Psoas muscle (tissue), 8 donors: ENCODE data around the gene LINC00237. TPM values are rescaled to one million over a fixed set of nuclear protein-coding genes. Genes with fewer than 3 reads are reported as not detected.
A peak's percentile ranks its signal among the peaks of the same experiment; 100 is the strongest.

Source experiments
- ATAC-seq, 4 donors: fragments of 200-7000 bp; cut with Tn5 transposase; one replicate each; pipeline ENCODE4 v1.9.1; 2020; ENCODE audit warnings: moderate library complexity in 3 of 4, mild to moderate bottlenecking in 2 of 4
- DNase-seq, 2 donors: peaks; one replicate each; pipeline ENCODE4 v3.0.0-alpha.2; 2020
- H3K27ac ChIP-seq: fragments of 200-600 bp; one replicate; pipeline ENCODE4 v1.8.0; 2022
- H3K27me3 ChIP-seq, 3 donors: fragments of 200-600 bp in 1 of 3; one replicate each; pipeline versions ENCODE4 v1.6.1 to v1.8.0; 2013 to 2022; ENCODE audit warnings: low read length in 2 of 3, mild to moderate bottlenecking in 2 of 3, moderate library complexity in 1 of 3; ENCODE audit not compliant: insufficient read depth in 3 of 3
- H3K36me3 ChIP-seq, 2 donors: fragments of 200-600 bp in 1 of 2; one replicate each; pipeline versions ENCODE4 v1.6.1 to v1.8.0; 2013 to 2022; ENCODE audit warnings: low read depth in 1 of 2, mild to moderate bottlenecking in 1 of 2, moderate library complexity in 1 of 2; ENCODE audit not compliant: insufficient read depth in 1 of 2
- H3K4me1 ChIP-seq: fragments of 200-600 bp; one replicate; pipeline ENCODE4 v1.8.0; 2022
- H3K4me3 ChIP-seq: fragments of 200-600 bp; one replicate; pipeline ENCODE4 v1.8.0; 2022; ENCODE audit warnings: mild to moderate bottlenecking
- H3K9me3 ChIP-seq: fragments of 200-600 bp; one replicate; pipeline ENCODE4 v1.8.0; 2022
- WGBS, 3 donors: extraction: QIAGEN DNeasy Blood & Tissue Kit; methylation state at CpG; one replicate each; pipeline versions ENCODE4 v1.1.6 to v1.1.7; 2013; 5-methylcytosine and 5-hydroxymethylcytosine counted together
- intact Hi-C, 2 donors: fragments of 100-400 bp; cut with DNase I; formaldehyde crosslinking; loops; one replicate each; pipeline versions ENCODE4 v1.11.0 to v1.14.2; 2022
- polyA plus RNA-seq, 3 donors: library from polyadenylated mRNA; stranded (reverse); fragments of 200-250 nt; gene quantifications; one replicate each; pipeline ENCODE4 v1.2.3, GENCODE V29; 2013
- total RNA-seq, 4 donors: library from RNA; stranded (reverse); fragmentation: NEBNext Ultra II Directional in 2 of 4; extraction: Animal tissue kit (Norgen Biotek cat#: 25700) in 2 of 4; gene quantifications; one replicate each; pipeline versions ENCODE4 v1.2.1 to v1.2.4, GENCODE V29; 2021 to 2023
- TF ChIP-seq, protein P1 (sequence below): fragments of 200-600 bp; IDR thresholded peaks from one replicate; pipeline ENCODE4 v1.8.0; 2022; ENCODE audit warnings: antibody characterized with exemption
- donor health status: healthy with polysubstance abuse.
- donor health status: DM: no; HTN: no; CAD: no; lungs with moderate emphysema.
- donor health status: Bipolar disorder and iron deficiency.
- donor health status: healthy.
- donor health status: DM: yes; HTN: yes; CAD: no.
- donor health status: DM: no; HTN: no; CAD: no.
- donor health status: DM: no; HTN: no; CAD: no.
- donor health status: DM: yes; HTN: yes; CAD: no.

LINC00237 gene
- total and polyA plus RNA-seq, 7 donors = not detected

DNA sequence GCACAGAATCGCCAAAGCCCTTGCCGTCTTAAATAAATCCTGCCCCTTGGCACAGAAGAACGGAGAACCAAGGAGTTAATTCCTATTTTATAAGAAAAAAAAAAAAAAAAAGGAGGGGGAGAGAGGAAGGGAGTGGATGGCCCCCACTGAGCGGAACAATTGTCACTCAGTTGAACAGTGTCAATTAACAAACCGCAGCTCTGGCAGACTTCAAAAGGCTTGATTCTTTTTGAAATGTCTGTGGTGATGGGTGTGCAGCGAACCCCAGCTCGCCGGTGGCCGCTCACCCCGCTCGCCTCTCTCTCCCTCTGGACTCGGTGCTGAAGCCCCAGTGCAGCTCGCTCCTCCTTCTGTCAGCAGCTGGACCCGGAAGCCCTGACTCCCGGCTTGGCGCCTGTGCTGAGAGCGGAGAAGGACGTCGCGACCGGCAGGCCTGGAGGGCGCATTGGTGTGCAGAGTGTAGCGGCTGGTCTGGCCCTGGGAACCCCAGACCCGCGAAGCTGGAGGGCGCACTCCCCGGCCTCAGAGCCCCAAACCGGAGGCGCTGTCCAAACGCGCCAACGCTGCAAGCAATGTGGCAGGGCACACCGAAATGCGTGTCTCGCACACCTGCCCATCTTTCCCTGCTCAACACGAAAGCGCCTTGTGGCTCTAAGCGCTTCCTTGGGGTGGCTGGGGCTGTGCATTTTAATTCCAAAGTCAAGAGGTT is 3.4 kb downstream of the LINC00237 start:
- peak overlapping the region; percentile 66 for H3K4me3 ChIP-seq
- TF ChIP-seq, protein P1, sequence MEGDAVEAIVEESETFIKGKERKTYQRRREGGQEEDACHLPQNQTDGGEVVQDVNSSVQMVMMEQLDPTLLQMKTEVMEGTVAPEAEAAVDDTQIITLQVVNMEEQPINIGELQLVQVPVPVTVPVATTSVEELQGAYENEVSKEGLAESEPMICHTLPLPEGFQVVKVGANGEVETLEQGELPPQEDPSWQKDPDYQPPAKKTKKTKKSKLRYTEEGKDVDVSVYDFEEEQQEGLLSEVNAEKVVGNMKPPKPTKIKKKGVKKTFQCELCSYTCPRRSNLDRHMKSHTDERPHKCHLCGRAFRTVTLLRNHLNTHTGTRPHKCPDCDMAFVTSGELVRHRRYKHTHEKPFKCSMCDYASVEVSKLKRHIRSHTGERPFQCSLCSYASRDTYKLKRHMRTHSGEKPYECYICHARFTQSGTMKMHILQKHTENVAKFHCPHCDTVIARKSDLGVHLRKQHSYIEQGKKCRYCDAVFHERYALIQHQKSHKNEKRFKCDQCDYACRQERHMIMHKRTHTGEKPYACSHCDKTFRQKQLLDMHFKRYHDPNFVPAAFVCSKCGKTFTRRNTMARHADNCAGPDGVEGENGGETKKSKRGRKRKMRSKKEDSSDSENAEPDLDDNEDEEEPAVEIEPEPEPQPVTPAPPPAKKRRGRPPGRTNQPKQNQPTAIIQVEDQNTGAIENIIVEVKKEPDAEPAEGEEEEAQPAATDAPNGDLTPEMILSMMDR = no peak
- WGBS, 3 donors = 1 to 3% (median 1%) methylated on average over 38 of the region's 38 CpGs
- no peaks in the 10 kb centered on the region for H3K9me3 ChIP-seq
- H3K4me1 ChIP-seq = peaks cover 39% of the 10 kb centered on the region
- peaks cover 2 to 98% (median 47%) of the 10 kb centered on the region in 3 donors for H3K27me3 ChIP-seq
- H3K36me3 ChIP-seq = no peaks in the 10 kb centered on the region
- no peak overlapping the region for H3K27ac ChIP-seq
- ATAC-seq = peak; percentile 26 to 60 (median 50)
- intact Hi-C loops = no loop called here
- peak; percentile 33 to 65 for DNase-seq

DNA sequence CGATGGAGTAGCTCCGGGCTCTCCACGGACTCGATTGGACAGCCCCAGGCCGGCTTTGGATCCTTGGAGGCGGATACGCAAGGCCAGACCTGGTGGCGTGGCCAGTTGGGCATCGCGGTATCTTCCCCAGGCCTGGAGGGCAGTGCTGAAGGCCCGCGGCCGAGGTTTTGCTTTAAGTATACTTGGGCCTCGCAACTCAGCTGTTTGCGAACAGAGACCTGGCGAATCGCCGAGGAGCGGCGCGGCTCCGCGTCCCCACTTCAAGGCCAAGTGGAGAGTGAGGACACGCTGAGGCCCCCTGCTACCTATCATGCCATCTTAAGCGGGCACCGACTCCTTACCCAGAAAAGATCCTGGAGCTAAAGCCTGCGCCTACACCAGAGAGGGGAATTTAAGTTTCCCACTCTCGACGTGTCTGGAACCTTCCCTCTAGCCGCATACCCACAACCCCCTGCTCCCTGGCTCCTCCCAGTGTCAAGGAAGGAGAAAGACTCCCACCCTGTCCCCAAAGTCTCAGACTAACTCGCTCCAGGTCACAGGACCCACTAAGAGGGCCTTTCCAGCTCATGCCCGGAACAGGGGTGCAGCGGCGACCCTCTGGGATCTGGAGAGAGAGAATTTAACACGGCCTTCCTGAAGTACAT is 4.1 kb downstream of the LINC00237 start:
- intact Hi-C loops = no loop called here
- Histone ChIP-seq H3K4me3 (peak overlapping the region; percentile 66), H3K27me3 (peaks cover under 1 to 97% (median 47%) of the 10 kb centered on the region in 3 donors), H3K4me1 (peaks cover 39% of the 10 kb centered on the region), H3K27ac (no peak overlapping the region), H3K9me3 (no peaks in the 10 kb centered on the region), H3K36me3 (no peaks in the 10 kb centered on the region)
- ATAC-seq (peak; percentile 22 to 51 (median 38)), DNase-seq (peak in 1 of 2 donors; percentile 52)
- TF ChIP-seq, protein P1 = no peak
- WGBS, 3 donors = 1 to 4% (median 4%) methylated on average over 33 to 35 of the region's 35 CpGs

DNA sequence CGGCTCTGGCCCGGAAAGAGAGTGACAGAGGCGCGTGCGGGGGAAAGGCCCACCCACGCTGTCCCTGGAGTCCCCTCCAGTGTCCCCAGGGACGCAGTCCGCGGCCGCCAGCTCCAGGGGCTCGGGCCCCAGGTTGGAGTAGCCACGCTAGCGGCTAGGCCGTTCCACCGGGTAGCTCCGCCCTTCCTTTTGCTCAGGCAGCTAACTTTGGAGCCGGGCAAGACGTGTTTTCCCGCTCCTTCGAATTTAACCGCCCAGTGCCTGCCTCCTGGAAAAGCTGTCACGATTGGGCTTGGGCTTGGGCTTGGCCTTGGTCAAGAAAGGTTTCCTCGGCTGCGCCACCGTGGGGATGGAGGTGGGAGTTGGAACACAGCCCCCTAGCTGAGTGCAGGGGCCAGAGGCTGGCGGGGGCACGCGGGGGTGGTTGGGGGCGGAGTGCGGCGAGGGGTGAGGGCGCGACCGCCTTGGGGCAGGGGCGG is 4.7 kb downstream of the LINC00237 start:
- Histone ChIP-seq H3K9me3 (no peaks in the 10 kb centered on the region), H3K36me3 (no peaks in the 10 kb centered on the region), H3K27me3 (peaks cover 0 to 97% (median 47%) of the 10 kb centered on the region in 3 donors), H3K4me1 (peaks cover 39% of the 10 kb centered on the region), H3K27ac (no peak overlapping the region), H3K4me3 (peak overlapping the region; percentile 66)
- peak in 1 of 2 donors; percentile 53 for DNase-seq
- WGBS, 3 donors = 2 to 5% (median 3%) methylated on average over 20 to 35 of the region's 35 CpGs
- peak; percentile 10 to 27 (median 20) for ATAC-seq
- intact Hi-C loops = no loop called here
- TF ChIP-seq, protein P1 = no peak

DNA sequence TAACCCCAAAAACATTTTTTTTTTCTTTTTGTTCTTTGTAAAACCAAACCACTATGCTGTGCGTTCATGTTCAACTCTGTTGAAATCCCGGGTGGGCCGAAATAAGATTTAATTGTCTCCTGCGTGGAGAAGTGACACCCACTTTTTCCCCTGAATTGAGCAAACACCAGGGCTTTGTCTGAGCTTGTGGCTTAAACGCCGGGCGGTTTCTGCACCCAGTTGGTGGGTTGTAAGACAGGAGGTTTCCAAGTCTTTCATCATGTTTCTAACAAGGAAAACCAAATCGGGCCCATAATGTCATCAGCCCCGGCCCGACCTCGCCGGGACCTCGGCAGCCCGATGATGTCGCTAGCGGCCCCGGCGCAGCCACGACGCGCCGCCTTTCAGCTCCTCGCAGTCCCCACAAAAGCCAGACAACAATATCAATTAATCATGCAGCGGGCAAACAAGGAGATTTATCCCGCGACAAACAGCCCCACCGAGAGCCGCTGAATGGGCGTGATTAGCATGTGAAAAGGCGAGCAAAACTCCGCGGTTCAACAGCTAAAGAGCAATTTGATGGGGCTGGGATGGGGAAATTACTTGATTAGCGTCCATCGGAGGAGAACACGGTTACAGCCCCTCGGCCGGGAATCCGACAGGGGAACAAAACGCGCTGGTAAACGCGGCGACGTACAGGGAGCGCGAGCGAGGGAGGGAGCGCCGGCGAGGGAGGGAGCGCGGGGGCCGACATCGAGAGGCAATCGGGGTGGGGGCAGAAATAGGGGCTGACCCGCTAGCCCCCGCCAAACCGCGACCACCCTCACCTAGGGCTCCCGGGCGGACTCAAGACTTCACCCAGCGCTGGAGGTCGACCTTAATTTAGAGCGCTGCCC is 5.3 kb downstream of the LINC00237 start:
- WGBS, 3 donors = 2 to 4% (median 3%) methylated on average over 63 to 64 of the region's 64 CpGs
- H3K36me3 ChIP-seq = no peaks in the 10 kb centered on the region
- H3K9me3 ChIP-seq = no peaks in the 10 kb centered on the region
- H3K4me1 ChIP-seq = peaks cover 34% of the 10 kb centered on the region
- TF ChIP-seq, protein P1 = no peak
- H3K4me3 ChIP-seq = peak overlapping the region; percentile 66
- DNase-seq (no peak), ATAC-seq (no peak)
- H3K27ac ChIP-seq = no peak overlapping the region
- peaks cover 0 to 94% (median 45%) of the 10 kb centered on the region in 3 donors for H3K27me3 ChIP-seq
- intact Hi-C loops = no loop called here
